OCI-LY7 (cell line): ENCODE data around the gene SNX32. TPM values are rescaled to one million over a fixed set of nuclear protein-coding genes. Genes with fewer than 3 reads are reported as not detected.

Source experiments
- BruUV-seq: library from RNA; stranded (reverse); fragments of 400-500 nt; replicated peaks from 2 replicates; lab custom pipeline; 2021; lab: Mats Ljungman, UMichigan
- CTCF ChIA-PET: fragments of 300-600 bp; sonication (Branson Sonifier 250); formaldehyde crosslinking; loops from one replicate; lab custom pipeline; 2022; ENCODE audit warnings: antibody characterized with exemption; ENCODE audit not compliant: unreplicated experiment; lab: Charles Lee
- POLR2A ChIA-PET: fragments of 300-600 bp; sonication (Branson Sonifier 250); formaldehyde crosslinking; loops from one replicate; lab custom pipeline; 2022; ENCODE audit warnings: antibody characterized with exemption; lab: Charles Lee
- DNase-seq: peaks from one replicate; pipeline ENCODE4 v3.0.0-alpha.2; 2015; ENCODE audit warnings: low spot score
- H2AFZ ChIP-seq: fragments of 200-600 bp; sonication (generic), shearing (Covaris generic); 2 replicates; pipeline ENCODE4 v1.6.1; 2014; ENCODE audit warnings: mild to moderate bottlenecking, antibody characterized with exemption, low read length, moderate library complexity
- H3K27ac ChIP-seq: fragments of 200-600 bp; sonication (generic); 2 replicates; pipeline ENCODE4 v1.5.1; 2014; ENCODE audit warnings: mixed run types, low read depth, mild to moderate bottlenecking, moderate library complexity, low read length, inconsistent platforms; ENCODE audit not compliant: poor library complexity, severe bottlenecking
- H3K36me3 ChIP-seq: fragments of 200-600 bp; sonication (generic); 2 replicates; pipeline ENCODE4 v1.6.1; 2014; ENCODE audit warnings: mild to moderate bottlenecking, antibody characterized with exemption, low read length, moderate library complexity, mixed read lengths; ENCODE audit not compliant: insufficient read depth
- H3K4me1 ChIP-seq: fragments of 200-600 bp; sonication (generic); 2 replicates; pipeline ENCODE4 v1.5.1; 2014; ENCODE audit warnings: mild to moderate bottlenecking, low read length; ENCODE audit not compliant: insufficient read depth, poor library complexity, severe bottlenecking
- H3K4me2 ChIP-seq: fragments of 200-600 bp; sonication (generic); 2 replicates; pipeline ENCODE4 v1.6.1; 2014; ENCODE audit warnings: mild to moderate bottlenecking, low read length
- H3K4me3 ChIP-seq: fragments of 200-600 bp; sonication (generic); 2 replicates; pipeline ENCODE4 v1.5.1; 2014; ENCODE audit warnings: mild to moderate bottlenecking, low read depth, low read length; ENCODE audit not compliant: poor library complexity, severe bottlenecking
- H3K79me2 ChIP-seq: fragments of 200-600 bp; sonication (generic); 2 replicates; pipeline ENCODE4 v1.6.1; 2016; ENCODE audit warnings: low read depth, mild to moderate bottlenecking, low read length, moderate library complexity, mixed read lengths; ENCODE audit not compliant: insufficient read depth
- H3K9me2 ChIP-seq: fragments of 200-600 bp; sonication (generic); 2 replicates; pipeline ENCODE4 v1.6.1; 2016; ENCODE audit warnings: mild to moderate bottlenecking, low read length, mixed read lengths; ENCODE audit not compliant: insufficient read depth
- H3K9me3 ChIP-seq: fragments of 200-600 bp; sonication (generic); 2 replicates; pipeline ENCODE4 v1.6.1; 2014; ENCODE audit warnings: mild to moderate bottlenecking, mixed run types, low read length, mixed read lengths
- H4K20me1 ChIP-seq: fragments of 200-600 bp; sonication (generic); 2 replicates; pipeline ENCODE4 v1.6.1; 2014; ENCODE audit warnings: mild to moderate bottlenecking, antibody characterized with exemption, low read length, moderate library complexity, mixed read lengths; ENCODE audit not compliant: insufficient read depth
- CTCF ChIP-seq: fragments of 200-600 bp; sonication (generic); conservative IDR thresholded peaks from 2 replicates; pipeline ENCODE4 v1.5.1; 2014; ENCODE audit warnings: mild to moderate bottlenecking, antibody characterized with exemption, low read length, moderate library complexity, mixed read lengths
- EZH2phosphoT487 ChIP-seq: fragments of 200-600 bp; sonication (generic); IDR thresholded peaks from 2 replicates; pipeline ENCODE4 v1.6.1; 2018; ENCODE audit warnings: low read depth, borderline replicate concordance, mild to moderate bottlenecking, mixed run types, antibody characterized with exemption, low read length, moderate library complexity, mixed read lengths
- intact Hi-C: fragments of 100-400 bp; cut with micrococcal nuclease; formaldehyde crosslinking; loops from one replicate; pipeline ENCODE4 v1.10.0; 2022; ENCODE audit not compliant: unreplicated experiment
- total RNA-seq, 2 experiments: library from RNA; depleted of rRNA in 1 of 2; stranded (reverse); fragments of >200 nt in 1 of 2; shearing (Covaris generic) in 1 of 2; gene quantifications; 2 replicates each; pipeline ENCODE4 v1.2.3, GENCODE V29; 2014 to 2022

The SNX32 gene
- total RNA-seq, 2 experiments from 2014 or later: not detected

DNA sequence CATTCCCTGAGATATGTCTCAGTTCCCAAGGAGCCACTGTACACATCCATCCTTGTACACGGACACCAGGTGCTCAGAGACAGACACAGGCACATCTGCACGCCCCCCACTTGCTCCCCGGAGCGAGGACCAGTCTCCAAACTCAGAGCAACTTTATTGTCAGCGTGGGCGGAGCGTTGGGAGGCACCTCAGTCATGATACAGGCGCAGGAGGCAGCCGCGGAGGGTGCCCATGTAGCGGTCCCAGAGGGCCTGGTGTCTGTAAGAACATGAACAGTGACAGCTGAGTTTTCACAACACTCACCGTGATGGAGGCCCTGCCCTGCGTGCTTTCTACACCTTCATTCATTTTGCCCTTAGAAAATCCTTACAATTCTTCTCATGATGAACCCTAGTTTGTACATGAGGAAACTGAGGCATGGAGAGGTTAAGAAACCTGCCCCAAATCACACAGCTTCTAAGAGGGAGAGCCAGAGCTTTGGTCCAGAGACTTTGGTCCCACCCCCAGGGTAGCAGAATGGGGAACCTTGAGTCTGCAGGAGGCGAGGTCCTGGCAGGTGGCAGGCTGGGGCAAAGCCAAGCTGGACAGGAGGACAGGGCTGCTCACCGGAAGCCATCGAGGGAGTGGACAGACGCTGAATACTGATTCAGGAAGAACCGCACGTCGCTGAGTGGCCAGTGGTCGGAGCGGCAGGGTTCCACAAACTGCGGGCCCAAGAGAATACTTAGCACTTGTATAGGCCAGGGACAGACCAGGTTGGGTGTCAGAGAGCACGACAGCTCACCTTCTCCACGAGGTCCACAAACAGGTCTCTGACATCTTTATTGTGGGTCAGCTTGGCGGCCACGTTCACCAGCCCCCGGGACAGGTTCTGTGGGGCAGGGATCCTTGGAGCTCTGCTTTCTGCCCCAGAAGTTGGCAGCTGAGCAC, 50.3 kb downstream of the SNX32 start:
- H3K27ac ChIP-seq: no peak overlapping the region

GRCh38 chr11:65884716-65885092, 50.9 kb downstream of the SNX32 start:
- H3K9me3 ChIP-seq: no peaks in the 10 kb centered on the region
- no peak overlapping the region for H3K4me3 ChIP-seq
- H3K9me2 ChIP-seq: no peaks in the 10 kb centered on the region
- peak; percentile 83 for DNase-seq
- peaks cover 16% of the 10 kb centered on the region; the same call in 1 of the 2 replicates for H3K79me2 ChIP-seq
- TF ChIP-seq EZH2phosphoT487 (no peak), CTCF (peak; percentile 99)
- peak overlapping the region; percentile 55 for H3K4me2 ChIP-seq
- BruUV-seq: no TSS peak
- H2AFZ ChIP-seq: no peak overlapping the region
- H3K36me3 ChIP-seq: peaks cover 53% of the 10 kb centered on the region
- H3K27ac ChIP-seq: no peak overlapping the region
- CTCF ChIA-PET: interaction anchor here (0.6 to 0.7 kb wide), 5 partner anchors 9 to 104 kb away, joined by 3 to 5 read pairs (median 3); no protein-coding TSS in a partner anchor
- no peaks in the 10 kb centered on the region for H4K20me1 ChIP-seq
- POLR2A ChIA-PET: interaction anchor here (0.6 to 1.2 kb wide), 8 partner anchors 10 to 221 kb away, joined by 3 to 7 read pairs (median 3); partner anchors contain the start of gene MUS81
- intact Hi-C loops: loop anchor here (1.0 to 5.0 kb wide), 2 partner anchors 105 to 248 kb away; no protein-coding TSS in a partner anchor
- peaks cover 45% of the 10 kb centered on the region for H3K4me1 ChIP-seq

More for the DNA sequence above, 50.3 kb downstream of the SNX32 start:
- CTCF ChIA-PET: interaction anchor here (0.6 to 0.7 kb wide), 4 partner anchors 10 to 104 kb away, joined by 3 to 5 read pairs (median 3); no protein-coding TSS in a partner anchor
- no TSS peak for BruUV-seq
- no peak overlapping the region for H3K4me3 ChIP-seq
- TF ChIP-seq CTCF (no peak), EZH2phosphoT487 (no peak)
- no peak overlapping the region for H2AFZ ChIP-seq
- H3K9me2 ChIP-seq: no peaks in the 10 kb centered on the region
- DNase-seq: no peak
- no peaks in the 10 kb centered on the region for H3K9me3 ChIP-seq
- POLR2A ChIA-PET: interaction anchor here (0.6 to 1.2 kb wide), 5 partner anchors 10 to 220 kb away, joined by 3 to 7 read pairs (median 3); partner anchors contain the start of gene MUS81
- peaks cover 16% of the 10 kb centered on the region; the same call in 1 of the 2 replicates for H3K79me2 ChIP-seq
- H4K20me1 ChIP-seq: no peaks in the 10 kb centered on the region
- H3K4me2 ChIP-seq: no peak overlapping the region
- intact Hi-C loops: loop anchor here (1.0 kb wide), 1 partner anchor 105 kb away; no protein-coding TSS in a partner anchor
- H3K36me3 ChIP-seq: peaks cover 53% of the 10 kb centered on the region
- peaks cover 38% of the 10 kb centered on the region for H3K4me1 ChIP-seq
